Osteocyte (in vitro differentiated cells): Measurements from ENCODE around the gene NOXO1. TPM values are rescaled to one million over a fixed set of nuclear protein-coding genes. Genes with fewer than 3 reads are reported as not detected.

Source experiments
- DNase-seq: peaks from one replicate; pipeline ENCODE4 v3.0.0; 2021; ENCODE audit warnings: mixed read lengths; ENCODE audit not compliant: unreplicated experiment; ENCODE audit errors: extremely low spot score
- H3K27ac Mint-ChIP-seq: one replicate; pipeline ENCODE4 v1.8.0; 2021; ENCODE audit warnings: mild to moderate bottlenecking, mixed read lengths; ENCODE audit not compliant: unreplicated experiment
- H3K27me3 Mint-ChIP-seq: one replicate; pipeline ENCODE4 v1.8.0; 2021; ENCODE audit warnings: mixed read lengths; ENCODE audit not compliant: unreplicated experiment
- H3K36me3 Mint-ChIP-seq: one replicate; pipeline ENCODE4 v1.8.0; 2021; ENCODE audit warnings: mixed read lengths; ENCODE audit not compliant: unreplicated experiment
- H3K4me1 Mint-ChIP-seq: one replicate; pipeline ENCODE4 v1.8.0; 2021; ENCODE audit warnings: mixed read lengths; ENCODE audit not compliant: unreplicated experiment
- H3K4me3 Mint-ChIP-seq: one replicate; pipeline ENCODE4 v1.8.0; 2021; ENCODE audit warnings: mild to moderate bottlenecking, moderate library complexity, mixed read lengths; ENCODE audit not compliant: unreplicated experiment
- H3K9me3 Mint-ChIP-seq: one replicate; pipeline ENCODE4 v1.8.0; 2021; ENCODE audit warnings: mixed read lengths; ENCODE audit not compliant: unreplicated experiment
- CTCF ChIP-seq: fragments of 200-600 bp; sonication (generic); IDR thresholded peaks from 2 replicates; pipeline ENCODE4 v1.5.0; 2021; ENCODE audit warnings: antibody characterized with exemption, mild to moderate bottlenecking, moderate library complexity
- total RNA-seq: library from RNA; stranded (reverse); gene quantifications from 2 replicates; pipeline ENCODE4 v1.2.1, GENCODE V29; 2021

NOXO1 gene
- total RNA-seq, 1 donor from 2014 or later = 0.54 TPM

GRCh38 chr16:1933097-1933661 is 48.1 kb downstream of the NOXO1 start:
- H3K4me3 Mint-ChIP-seq = no peak overlapping the region
- H3K27me3 Mint-ChIP-seq = no peaks in the 10 kb centered on the region
- no peak overlapping the region for H3K27ac Mint-ChIP-seq
- TF ChIP-seq CTCF = no peak
- peaks cover 3% of the 10 kb centered on the region for H3K36me3 Mint-ChIP-seq
- peaks cover 2% of the 10 kb centered on the region for H3K4me1 Mint-ChIP-seq
- H3K9me3 Mint-ChIP-seq = no peaks in the 10 kb centered on the region
- DNase-seq = no peak

GRCh38 chr16:1932050-1933028 is 48.9 kb downstream of the NOXO1 start:
- Mint-ChIP-seq H3K4me3 (no peak overlapping the region), H3K27me3 (no peaks in the 10 kb centered on the region), H3K27ac (no peak overlapping the region), H3K9me3 (no peaks in the 10 kb centered on the region), H3K4me1 (peaks cover 2% of the 10 kb centered on the region), H3K36me3 (peaks cover 3% of the 10 kb centered on the region)
- no peak for TF ChIP-seq CTCF
- no peak for DNase-seq

GRCh38 chr16:1930338-1930720 is 50.9 kb downstream of the NOXO1 start:
- H3K27me3 Mint-ChIP-seq = no peaks in the 10 kb centered on the region
- H3K27ac Mint-ChIP-seq = no peak overlapping the region
- DNase-seq = no peak
- H3K4me3 Mint-ChIP-seq = no peak overlapping the region
- TF ChIP-seq CTCF = no peak
- no peaks in the 10 kb centered on the region for H3K9me3 Mint-ChIP-seq
- H3K36me3 Mint-ChIP-seq = no peaks in the 10 kb centered on the region
- peaks cover 2% of the 10 kb centered on the region for H3K4me1 Mint-ChIP-seq

GRCh38 chr16:1929578-1930337 is 51.5 kb downstream of the NOXO1 start:
- peak; percentile 96 for TF ChIP-seq CTCF
- H3K27ac Mint-ChIP-seq = no peak overlapping the region
- DNase-seq = peak; percentile 99
- H3K27me3 Mint-ChIP-seq = no peaks in the 10 kb centered on the region
- peaks cover 2% of the 10 kb centered on the region for H3K4me1 Mint-ChIP-seq
- H3K9me3 Mint-ChIP-seq = no peaks in the 10 kb centered on the region
- H3K4me3 Mint-ChIP-seq = peak overlapping the region; percentile 57
- no peaks in the 10 kb centered on the region for H3K36me3 Mint-ChIP-seq
